Erythroblast (primary cell): ENCODE results near the gene EME2.

Experiments
- GATA1 ChIP-seq: IDR thresholded peaks from 2 replicates; pipeline ENCODE4 v1.6.1; 2011; ENCODE audit warnings: low read depth, mild to moderate bottlenecking, control low read depth, low read length, moderate library complexity
- POLR2A ChIP-seq: IDR thresholded peaks from 2 replicates; pipeline ENCODE4 v1.6.1; 2011; ENCODE audit warnings: mild to moderate bottlenecking, low read length

DNA sequence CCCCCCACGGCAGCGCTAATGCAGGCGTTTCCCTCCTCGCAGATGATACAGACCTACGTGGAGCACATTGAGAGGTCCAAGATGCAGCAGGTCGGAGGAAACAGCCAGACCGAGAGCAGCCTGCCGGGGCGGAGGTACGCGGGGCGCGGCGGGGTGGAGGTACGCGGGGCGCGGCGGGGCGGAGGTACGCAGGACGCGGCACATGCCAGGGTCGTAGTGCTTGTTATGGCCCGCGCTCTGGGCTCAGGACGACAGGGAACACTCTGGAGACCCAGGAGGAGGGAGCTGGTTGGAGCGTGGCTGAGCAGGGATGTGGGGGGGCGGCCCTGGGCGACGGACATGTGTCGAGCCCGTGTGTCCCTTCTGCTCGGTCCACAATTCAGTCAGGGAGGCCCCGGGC, 43.2 kb upstream of the EME2 start:
- TF ChIP-seq POLR2A (no peak), GATA1 (no peak)
